Large intestine (tissue), 3 donors: ENCODE measurements around the gene VANGL1. TPM values are rescaled to one million over a fixed set of nuclear protein-coding genes. Genes with fewer than 3 reads are reported as not detected.

Experiments used
- DNase-seq, 2 donors: peaks; one replicate each; pipeline versions ENCODE4 v3.0.0 to v3.0.0-alpha.2; 2013
- H3K27ac ChIP-seq: one replicate; pipeline ENCODE4 v1.5.1; 2013; ENCODE audit warnings: low read length
- H3K27me3 ChIP-seq: 2 replicates; pipeline ENCODE4 v1.6.1; 2013; ENCODE audit warnings: low read length; ENCODE audit not compliant: control insufficient read depth, insufficient read depth
- H3K36me3 ChIP-seq: 2 replicates; pipeline ENCODE4 v1.6.1; 2013; ENCODE audit warnings: low read length; ENCODE audit not compliant: control insufficient read depth, insufficient read depth
- H3K4me1 ChIP-seq: one replicate; pipeline ENCODE4 v1.6.1; 2013; ENCODE audit warnings: low read length; ENCODE audit not compliant: control insufficient read depth, insufficient read depth
- H3K4me3 ChIP-seq: one replicate; pipeline ENCODE4 v1.5.1; 2013; ENCODE audit warnings: low read length
- H3K9me3 ChIP-seq: one replicate; pipeline ENCODE4 v1.6.1; 2013; ENCODE audit warnings: mild to moderate bottlenecking, low read depth, low read length, moderate library complexity; ENCODE audit not compliant: control insufficient read depth
- WGBS: methylation state at CpG from one replicate; pipeline ENCODE4 v1.1.5; 2013; ENCODE audit warnings: low lambda C conversion rate; ENCODE audit not compliant: insufficient coverage; 5-methylcytosine and 5-hydroxymethylcytosine counted together
- polyA plus RNA-seq: library from polyadenylated mRNA; unstranded; fragments of 120-200 nt; gene quantifications from one replicate; pipeline ENCODE4 v1.2.1, GENCODE V29; 2013

VANGL1 gene
- polyA plus RNA-seq, 1 donor = 9.9 TPM

- Histone ChIP-seq H3K27me3 (no peaks in the 10 kb centered on the region), H3K36me3 (peaks cover 19% of the 10 kb centered on the region), H3K4me1 (peaks cover 34% of the 10 kb centered on the region), H3K4me3 (no peak overlapping the region), H3K9me3 (no peaks in the 10 kb centered on the region), H3K27ac (no peak overlapping the region)
- WGBS = no CpG with 5 or more reads among the region's 2 CpGs
- no peak for DNase-seq
Measured at GRCh38 chr1:115652236-115652788, 10.5 kb downstream of the VANGL1 start.

GRCh38 chr1:115654125-115654524, 12.4 kb downstream of the VANGL1 start:
- Histone ChIP-seq H3K4me1 (peaks cover 19% of the 10 kb centered on the region), H3K4me3 (no peak overlapping the region), H3K27me3 (no peaks in the 10 kb centered on the region), H3K36me3 (peaks cover 25% of the 10 kb centered on the region), H3K9me3 (no peaks in the 10 kb centered on the region), H3K27ac (no peak overlapping the region)
- DNase-seq = no peak
- WGBS = 100% methylated on average over 2 of the region's 3 CpGs

GRCh38 chr1:115654663-115655305, 13.0 kb downstream of the VANGL1 start:
- Histone ChIP-seq H3K4me1 (peaks cover 12% of the 10 kb centered on the region), H3K4me3 (no peak overlapping the region), H3K27ac (no peak overlapping the region), H3K27me3 (no peaks in the 10 kb centered on the region), H3K9me3 (no peaks in the 10 kb centered on the region), H3K36me3 (peaks cover 29% of the 10 kb centered on the region)
- WGBS = 37% methylated on average over 4 of the region's 14 CpGs
- no peak for DNase-seq

GRCh38 chr1:115655306-115655663, 13.5 kb downstream of the VANGL1 start:
- no peak overlapping the region for H3K27ac ChIP-seq

GRCh38 chr1:115655916-115656315, 14.1 kb downstream of the VANGL1 start:
- no peaks in the 10 kb centered on the region for H3K9me3 ChIP-seq
- H3K27me3 ChIP-seq = no peaks in the 10 kb centered on the region
- H3K27ac ChIP-seq = no peak overlapping the region
- no CpG with 5 or more reads among the region's 4 CpGs for WGBS
- no peak overlapping the region for H3K4me3 ChIP-seq
- no peak for DNase-seq
- peaks cover 6% of the 10 kb centered on the region for H3K4me1 ChIP-seq
- H3K36me3 ChIP-seq = peaks cover 40% of the 10 kb centered on the region

More at GRCh38 chr1:115655306-115655663, 13.5 kb downstream of the VANGL1 start:
- no peaks in the 10 kb centered on the region for H3K27me3 ChIP-seq
- peaks cover 9% of the 10 kb centered on the region for H3K4me1 ChIP-seq
- peaks cover 34% of the 10 kb centered on the region for H3K36me3 ChIP-seq
- no peak overlapping the region for H3K4me3 ChIP-seq
- no CpG with 5 or more reads among the region's 7 CpGs for WGBS
- no peaks in the 10 kb centered on the region for H3K9me3 ChIP-seq
- DNase-seq = no peak

- Histone ChIP-seq H3K4me1 (no peaks in the 10 kb centered on the region), H3K27me3 (no peaks in the 10 kb centered on the region), H3K9me3 (no peaks in the 10 kb centered on the region), H3K4me3 (no peak overlapping the region), H3K36me3 (peaks cover 43% of the 10 kb centered on the region), H3K27ac (no peak overlapping the region)
- WGBS = 50% methylated on average over 1 of the region's 5 CpGs
- DNase-seq = peak; percentile 56 to 74
Measured at GRCh38 chr1:115656461-115657077, 14.8 kb downstream of the VANGL1 start.

- Histone ChIP-seq H3K9me3 (no peaks in the 10 kb centered on the region), H3K27ac (no peak overlapping the region), H3K27me3 (no peaks in the 10 kb centered on the region), H3K36me3 (peaks cover 44% of the 10 kb centered on the region), H3K4me1 (no peaks in the 10 kb centered on the region), H3K4me3 (no peak overlapping the region)
- WGBS = no CpG with 5 or more reads among the region's 1 CpG
- DNase-seq = no peak
Measured at GRCh38 chr1:115658646-115659045, 16.9 kb downstream of the VANGL1 start.

- DNase-seq = no peak
- no peaks in the 10 kb centered on the region for H3K9me3 ChIP-seq
- no peaks in the 10 kb centered on the region for H3K4me1 ChIP-seq
- H3K36me3 ChIP-seq = peaks cover 58% of the 10 kb centered on the region
- no peak overlapping the region for H3K4me3 ChIP-seq
- no peaks in the 10 kb centered on the region for H3K27me3 ChIP-seq
- no peak overlapping the region for H3K27ac ChIP-seq
- WGBS = 80% methylated on average over 1 of the region's 5 CpGs
Measured at GRCh38 chr1:115660151-115660550, 18.4 kb downstream of the VANGL1 start.

- Histone ChIP-seq H3K36me3 (peaks cover 62% of the 10 kb centered on the region), H3K27me3 (no peaks in the 10 kb centered on the region), H3K27ac (no peak overlapping the region), H3K4me1 (no peaks in the 10 kb centered on the region), H3K4me3 (no peak overlapping the region), H3K9me3 (no peaks in the 10 kb centered on the region)
- no peak for DNase-seq
- no CpG with 5 or more reads among the region's 1 CpG for WGBS
Measured at GRCh38 chr1:115661157-115661556, 19.4 kb downstream of the VANGL1 start.

- Histone ChIP-seq H3K36me3 (peaks cover 70% of the 10 kb centered on the region), H3K4me3 (no peak overlapping the region), H3K9me3 (no peaks in the 10 kb centered on the region), H3K27ac (no peak overlapping the region), H3K4me1 (peaks cover 3% of the 10 kb centered on the region), H3K27me3 (no peaks in the 10 kb centered on the region)
- WGBS = no CpG with 5 or more reads among the region's 7 CpGs
- no peak for DNase-seq
Measured at GRCh38 chr1:115665319-115666096, 23.7 kb downstream of the VANGL1 start.
